ENCODE results near the gene ZC4H2. TPM values are rescaled to one million over a fixed set of nuclear protein-coding genes. Genes with fewer than 3 reads are reported as not detected.

ZC4H2 gene, protein sequence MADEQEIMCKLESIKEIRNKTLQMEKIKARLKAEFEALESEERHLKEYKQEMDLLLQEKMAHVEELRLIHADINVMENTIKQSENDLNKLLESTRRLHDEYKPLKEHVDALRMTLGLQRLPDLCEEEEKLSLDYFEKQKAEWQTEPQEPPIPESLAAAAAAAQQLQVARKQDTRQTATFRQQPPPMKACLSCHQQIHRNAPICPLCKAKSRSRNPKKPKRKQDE
- total RNA-seq (2022; extraction: Qiagen RNA extraction) = 1.5 to 2.0 TPM (median 1.9 TPM) in 5 replicates

DNA sequence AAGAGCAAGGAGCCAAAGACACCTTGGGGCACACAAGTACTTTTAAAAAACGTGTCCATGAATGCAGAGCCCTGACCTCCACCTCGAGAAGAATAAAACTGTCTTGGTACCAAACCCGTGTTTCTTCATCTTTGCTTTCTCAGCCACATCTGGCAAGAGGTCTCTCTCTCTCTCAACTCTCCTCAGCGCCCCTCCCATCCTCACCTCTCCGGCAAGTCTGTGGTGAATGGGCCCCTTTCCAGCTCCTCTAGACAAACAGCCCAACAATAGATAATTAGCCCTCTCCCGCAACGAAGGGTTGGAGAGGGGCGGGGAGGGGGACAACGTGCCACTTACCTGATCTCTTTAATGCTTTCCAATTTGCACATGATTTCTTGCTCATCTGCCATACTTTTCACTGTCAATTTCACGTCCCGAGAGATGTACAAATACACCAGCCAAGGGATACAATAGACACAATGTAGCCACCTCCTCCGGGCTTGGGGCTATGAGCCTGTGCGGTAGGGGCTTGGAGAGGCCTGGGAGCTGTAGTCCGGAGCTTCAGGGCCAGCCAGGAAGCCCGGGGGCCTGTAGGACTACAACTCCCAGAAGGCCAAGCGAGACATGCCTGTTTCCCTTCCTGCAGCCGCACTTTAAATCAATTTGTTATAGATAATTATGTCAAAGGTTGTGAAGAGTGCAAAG lies at the start of gene ZC4H2:
Gene ZC4H2, minus strand, starts transcription at position 462 of the 684 bp plus-strand sequence. Its CDS starts 73 bp downstream, at position 389.

Other genes with a start within 250 kb of the ZC4H2 start
- not detected in 5 replicates for gene ZC3H12B, start 58.4 kb upstream of the ZC4H2 start, total RNA-seq (2022; extraction: Qiagen RNA extraction)